GM12878 (cell line): ENCODE data around the gene RPP40. TPM values are rescaled to one million over a fixed set of nuclear protein-coding genes. Genes with fewer than 3 reads are reported as not detected.

Source experiments
- ATAC-seq: fragments of 200-7000 bp; cut with Tn5 transposase; 3 replicates; pipeline ENCODE4 v1.9.1; 2020; ENCODE audit warnings: mild to moderate bottlenecking, moderate library complexity
- BruUV-seq: library from RNA; stranded (reverse); fragments of 400-500 nt; replicated peaks from 2 replicates; lab custom pipeline; 2021; lab: Mats Ljungman, UMichigan
- CTCF ChIA-PET: fragments of 300-600 bp; sonication (Branson Sonifier 250); formaldehyde crosslinking; extraction: SDS; loops from one replicate; lab custom pipeline; 2021; ENCODE audit warnings: inconsistent platforms; lab: Yijun Ruan, JAX
- POLR2A ChIA-PET: fragments of 350-600 bp; formaldehyde crosslinking; extraction: SDS; loops from one replicate; lab custom pipeline; 2021; ENCODE audit warnings: inconsistent platforms; lab: Charles Lee
- RAD21 ChIA-PET: fragments of 300-600 bp; sonication (Branson Sonifier 250); formaldehyde crosslinking; loops from one replicate; lab custom pipeline; 2023; ENCODE audit warnings: antibody characterized with exemption; ENCODE audit not compliant: unreplicated experiment; lab: Charles Lee
- SMC1A ChIA-PET: fragments of 300-600 bp; sonication (Branson Sonifier 250); formaldehyde crosslinking; loops from one replicate; lab custom pipeline; 2023; ENCODE audit not compliant: unreplicated experiment, uncharacterized antibody; lab: Charles Lee
- DNase-seq: peaks from one replicate; pipeline ENCODE4 v3.0.0-alpha.2; 2011; ENCODE audit warnings: low read depth, low spot score
- FAIRE-seq: peaks from 3 replicates; lab custom pipeline; 2011; peaks lifted over from hg19 to GRCh38; lab: Jason Lieb, UNC
- H2AFZ ChIP-seq: 2 replicates; pipeline ENCODE4 v1.6.0; 2011; ENCODE audit warnings: low read depth, low read length, control low read depth; ENCODE audit not compliant: control insufficient read depth
- H3K27ac ChIP-seq: 2 replicates; pipeline ENCODE4 v1.5.1; 2011; ENCODE audit warnings: control low read depth; ENCODE audit not compliant: control insufficient read depth, insufficient read depth
- H3K27me3 ChIP-seq, 2 experiments: replicated peaks in 1 of 2; 2 replicates each; pipeline versions ENCODE4 v1.6.0 to v1.6.1; 2011; ENCODE audit warnings: low read length in 1 of 2; ENCODE audit not compliant: control insufficient read depth in 2 of 2, insufficient read depth in 2 of 2
- H3K36me3 ChIP-seq, 2 experiments: 2 replicates each; pipeline ENCODE4 v1.5.1; 2011; ENCODE audit warnings: low read length in 1 of 2; ENCODE audit not compliant: control insufficient read depth in 2 of 2, insufficient read depth in 2 of 2
- H3K4me1 ChIP-seq: 2 replicates; pipeline ENCODE4 v1.6.1; 2011; ENCODE audit warnings: mild to moderate bottlenecking, low read length, moderate library complexity, mixed read lengths; ENCODE audit not compliant: control insufficient read depth, insufficient read depth
- H3K4me2 ChIP-seq: 2 replicates; pipeline ENCODE4 v1.6.0; 2011; ENCODE audit warnings: control low read depth; ENCODE audit not compliant: control insufficient read depth, insufficient read depth
- H3K4me3 ChIP-seq: fragments of 200-600 bp; sonication (generic); 2 replicates; pipeline ENCODE4 v1.5.1; 2016
- H3K79me2 ChIP-seq: 2 replicates; pipeline ENCODE4 v1.6.0; 2011; ENCODE audit warnings: low read length; ENCODE audit not compliant: control insufficient read depth, insufficient read depth
- H3K9ac ChIP-seq: 2 replicates; pipeline ENCODE4 v1.8.0; 2011; ENCODE audit warnings: low read length, control low read depth, mixed read lengths; ENCODE audit not compliant: control insufficient read depth, insufficient read depth
- H3K9me3 ChIP-seq: replicated peaks from 3 replicates; pipeline ENCODE4 v1.5.1; 2011; ENCODE audit warnings: mild to moderate bottlenecking, low read length; ENCODE audit not compliant: control insufficient read depth, insufficient read depth
- H4K20me1 ChIP-seq: 2 replicates; pipeline ENCODE4 v1.6.0; 2011; ENCODE audit not compliant: control insufficient read depth, insufficient read depth
- BCLAF1 ChIP-seq: fragments of 450-650 bp; IDR thresholded peaks from 2 replicates; pipeline ENCODE4 v1.6.1; 2017; ENCODE audit warnings: antibody characterized with exemption, mild to moderate bottlenecking, moderate library complexity
- BRCA1 ChIP-seq: IDR thresholded peaks from 2 replicates; pipeline ENCODE4 v1.6.1; 2011; ENCODE audit warnings: low read depth, low read length, improper control_type of control experiment
- CHD4 ChIP-seq: fragments of 200-600 bp; sonication (generic); IDR thresholded peaks from 2 replicates; pipeline ENCODE4 v1.6.1; 2016; ENCODE audit warnings: mild to moderate bottlenecking
- KAT2A ChIP-seq: conservative IDR thresholded peaks from 2 replicates; pipeline ENCODE4 v1.6.1; 2011; ENCODE audit warnings: low read depth, low read length; ENCODE audit not compliant: control insufficient read depth
- KDM1A ChIP-seq: fragments of 200-600 bp; sonication (generic); IDR thresholded peaks from 2 replicates; pipeline ENCODE4 v1.6.1; 2016; ENCODE audit warnings: borderline replicate concordance
- MEF2A ChIP-seq: IDR thresholded peaks from 2 replicates; pipeline ENCODE4 v1.6.1; 2011; ENCODE audit warnings: low read depth, mild to moderate bottlenecking, low read length, moderate library complexity; ENCODE audit not compliant: insufficient read depth
- POLR2AphosphoS2 ChIP-seq: IDR thresholded peaks from 2 replicates; pipeline ENCODE4 v1.6.1; 2011; ENCODE audit warnings: low read depth, mild to moderate bottlenecking, low read length, improper control_type of control experiment, moderate library complexity
- SIX5 ChIP-seq: IDR thresholded peaks from 2 replicates; pipeline ENCODE4 v1.6.1; 2011; ENCODE audit warnings: mild to moderate bottlenecking, low read depth, low read length, moderate library complexity; ENCODE audit not compliant: severe bottlenecking
- SPI1 ChIP-seq: IDR thresholded peaks from 2 replicates; pipeline ENCODE4 v1.6.1; 2011; ENCODE audit warnings: low read depth, mild to moderate bottlenecking, low read length, moderate library complexity, borderline replicate concordance; ENCODE audit not compliant: insufficient read depth
- SUZ12 ChIP-seq: fragments of 200-600 bp; sonication (generic); IDR thresholded peaks from one replicate; pipeline ENCODE4 v1.6.1; 2018; ENCODE audit warnings: antibody characterized with exemption, mild to moderate bottlenecking; ENCODE audit not compliant: unreplicated experiment
- YY1 ChIP-seq: IDR thresholded peaks from 2 replicates; pipeline ENCODE4 v1.6.1; 2011; ENCODE audit warnings: low read depth, mild to moderate bottlenecking, low read length
- whole genome bisulfite sequencing: methylation state at CpG from one replicate; pipeline ENCODE4 v1.1.6; 2016; ENCODE audit warnings: low lambda C conversion rate; ENCODE audit not compliant: insufficient replicate concordance, insufficient coverage; ENCODE audit errors: missing lambda C conversion rate; 5-methylcytosine and 5-hydroxymethylcytosine counted together
- in situ Hi-C: fragments of 300-500 bp; cut with MboI; formaldehyde crosslinking; loops from 9 replicates; pipeline ENCODE4 v1.14.3; 2018; ENCODE audit warnings: mixed read lengths
- intact Hi-C: fragments of 100-400 bp; cut with micrococcal nuclease; formaldehyde crosslinking; loops from one replicate; pipeline ENCODE4 v1.14.2; 2022; ENCODE audit not compliant: unreplicated experiment
- polyA plus RNA-seq, 11 experiments: library from polyadenylated mRNA; depleted of rRNA in 4 of 11; unstranded in 6 of 11; stranded (reverse) in 5 of 11; fragments of >200 nt; fragmentation: Nextera tagmentation in 4 of 11; fragmentation: Illumina TruSeq in 1 of 11; extraction: Ambion mirVana in 4 of 11; extraction: Trizol in 1 of 11; gene quantifications; 1 replicate in 1 of 11; 2 replicates in 10 of 11; pipeline versions ENCODE4 v1.2.1 to v1.2.3, GENCODE V29; 2011 to 2016; ENCODE audit warnings: inconsistent platforms in 2 of 11, missing spikeins in 2 of 11, low read depth in 1 of 11
- total RNA-seq, 4 experiments: library from RNA; depleted of rRNA in 3 of 4; stranded (reverse); fragments of >200 nt in 3 of 4; fragmentation: Illumina TruSeq in 1 of 4; extraction: Trizol in 1 of 4; gene quantifications; 2 replicates each; pipeline versions ENCODE4 v1.2.1 to v1.2.3, GENCODE V29; 2013 to 2021
- TF ChIP-seq, protein P1 (sequence below): IDR thresholded peaks from 2 replicates; pipeline ENCODE4 v1.6.1; 2011; ENCODE audit warnings: borderline replicate concordance, low read depth, mild to moderate bottlenecking, moderate library complexity, low read length; ENCODE audit not compliant: insufficient read depth, poor library complexity, severe bottlenecking
- TF ChIP-seq, protein P2 (sequence below): fragments of 150-350 bp; IDR thresholded peaks from 2 replicates; pipeline ENCODE4 v1.6.1; 2016; ENCODE audit warnings: low read depth, low read length

RPP40 gene
- total and polyA plus RNA-seq, 10 of the 15 experiments (the other 5 are each of a cell fraction or from before 2014, with no cell fraction given), result 5.6 to 46.3 (median 21.7) TPM

GRCh38 chr6:5020142-5020541, 16.3 kb upstream of the RPP40 start:
- Histone ChIP-seq H4K20me1 (no peaks in the 10 kb centered on the region), H3K9ac (no peak overlapping the region), H3K27me3 (no peaks in the 10 kb centered on the region), H2AFZ (no peak overlapping the region), H3K4me1 (no peaks in the 10 kb centered on the region), H3K36me3 (no peaks in the 10 kb centered on the region), H3K4me3 (no peak overlapping the region), H3K27ac (no peak overlapping the region), H3K4me2 (no peak overlapping the region), H3K79me2 (no peaks in the 10 kb centered on the region), H3K9me3 (no peaks in the 10 kb centered on the region)
- no TSS peak for BruUV-seq
- in situ Hi-C loops (no loop called here), intact Hi-C loops (no loop called here)
- WGBS, result 57% methylated on average over 8 of the region's 8 CpGs
- SMC1A ChIA-PET, result no interaction called here
- ATAC-seq (no peak), DNase-seq (no peak), FAIRE-seq (no peak)
- CTCF ChIA-PET, result no interaction called here
- RAD21 ChIA-PET, result no interaction called here
- POLR2A ChIA-PET, result no interaction called here
- TF ChIP-seq, protein P1, sequence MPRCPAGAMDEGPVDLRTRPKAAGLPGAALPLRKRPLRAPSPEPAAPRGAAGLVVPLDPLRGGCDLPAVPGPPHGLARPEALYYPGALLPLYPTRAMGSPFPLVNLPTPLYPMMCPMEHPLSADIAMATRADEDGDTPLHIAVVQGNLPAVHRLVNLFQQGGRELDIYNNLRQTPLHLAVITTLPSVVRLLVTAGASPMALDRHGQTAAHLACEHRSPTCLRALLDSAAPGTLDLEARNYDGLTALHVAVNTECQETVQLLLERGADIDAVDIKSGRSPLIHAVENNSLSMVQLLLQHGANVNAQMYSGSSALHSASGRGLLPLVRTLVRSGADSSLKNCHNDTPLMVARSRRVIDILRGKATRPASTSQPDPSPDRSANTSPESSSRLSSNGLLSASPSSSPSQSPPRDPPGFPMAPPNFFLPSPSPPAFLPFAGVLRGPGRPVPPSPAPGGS, result no peak
- no peak for TF ChIP-seq KDM1A
- no peak for TF ChIP-seq BCLAF1
- no peak for TF ChIP-seq CHD4
- no peak for TF ChIP-seq YY1
- no peak for TF ChIP-seq SUZ12
- TF ChIP-seq SIX5, result no peak
- TF ChIP-seq KAT2A, result no peak
- no peak for TF ChIP-seq MEF2A
- no peak for TF ChIP-seq SPI1
- TF ChIP-seq POLR2AphosphoS2, result no peak
- TF ChIP-seq, protein P2, sequence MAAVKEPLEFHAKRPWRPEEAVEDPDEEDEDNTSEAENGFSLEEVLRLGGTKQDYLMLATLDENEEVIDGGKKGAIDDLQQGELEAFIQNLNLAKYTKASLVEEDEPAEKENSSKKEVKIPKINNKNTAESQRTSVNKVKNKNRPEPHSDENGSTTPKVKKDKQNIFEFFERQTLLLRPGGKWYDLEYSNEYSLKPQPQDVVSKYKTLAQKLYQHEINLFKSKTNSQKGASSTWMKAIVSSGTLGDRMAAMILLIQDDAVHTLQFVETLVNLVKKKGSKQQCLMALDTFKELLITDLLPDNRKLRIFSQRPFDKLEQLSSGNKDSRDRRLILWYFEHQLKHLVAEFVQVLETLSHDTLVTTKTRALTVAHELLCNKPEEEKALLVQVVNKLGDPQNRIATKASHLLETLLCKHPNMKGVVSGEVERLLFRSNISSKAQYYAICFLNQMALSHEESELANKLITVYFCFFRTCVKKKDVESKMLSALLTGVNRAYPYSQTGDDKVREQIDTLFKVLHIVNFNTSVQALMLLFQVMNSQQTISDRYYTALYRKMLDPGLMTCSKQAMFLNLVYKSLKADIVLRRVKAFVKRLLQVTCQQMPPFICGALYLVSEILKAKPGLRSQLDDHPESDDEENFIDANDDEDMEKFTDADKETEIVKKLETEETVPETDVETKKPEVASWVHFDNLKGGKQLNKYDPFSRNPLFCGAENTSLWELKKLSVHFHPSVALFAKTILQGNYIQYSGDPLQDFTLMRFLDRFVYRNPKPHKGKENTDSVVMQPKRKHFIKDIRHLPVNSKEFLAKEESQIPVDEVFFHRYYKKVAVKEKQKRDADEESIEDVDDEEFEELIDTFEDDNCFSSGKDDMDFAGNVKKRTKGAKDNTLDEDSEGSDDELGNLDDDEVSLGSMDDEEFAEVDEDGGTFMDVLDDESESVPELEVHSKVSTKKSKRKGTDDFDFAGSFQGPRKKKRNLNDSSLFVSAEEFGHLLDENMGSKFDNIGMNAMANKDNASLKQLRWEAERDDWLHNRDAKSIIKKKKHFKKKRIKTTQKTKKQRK, result no peak
- no peak for TF ChIP-seq BRCA1
- TF ChIP-seq, all 136 proteins: peak for 0
